SU-DHL-6 (cell line): ENCODE results near the gene ARL4D.

Source experiments
- H2AFZ ChIP-seq: fragments of 200-600 bp; sonication (generic); 2 replicates; pipeline ENCODE4 v1.6.1; 2014; ENCODE audit warnings: low read depth, mild to moderate bottlenecking, moderate library complexity, mixed read lengths, antibody characterized with exemption, low read length; ENCODE audit not compliant: severe bottlenecking
- H3F3A ChIP-seq: fragments of 200-600 bp; shearing (Covaris generic); 2 replicates; pipeline ENCODE4 v1.6.0; 2016; ENCODE audit warnings: antibody characterized with exemption, mild to moderate bottlenecking; ENCODE audit not compliant: insufficient read depth
- H3K27ac ChIP-seq: fragments of 200-600 bp; sonication (generic); 2 replicates; pipeline ENCODE4 v1.5.1; 2016; ENCODE audit warnings: low read depth, mild to moderate bottlenecking, low read length, moderate library complexity, mixed read lengths
- H3K27me3 ChIP-seq: fragments of 200-600 bp; sonication (generic), shearing (Covaris generic); 2 replicates; pipeline ENCODE4 v1.6.0; 2014; ENCODE audit warnings: mild to moderate bottlenecking, low read length
- H3K36me3 ChIP-seq: fragments of 200-600 bp; sonication (generic); 2 replicates; pipeline ENCODE4 v1.6.1; 2014; ENCODE audit warnings: mild to moderate bottlenecking, low read length, mixed read lengths
- H3K4me2 ChIP-seq: fragments of 300-600, 200-600 bp; shearing (Covaris generic), sonication (generic); 2 replicates; pipeline ENCODE4 v1.6.0; 2014; ENCODE audit warnings: low read length, low read depth, mild to moderate bottlenecking; ENCODE audit not compliant: poor library complexity, severe bottlenecking
- H3K4me3 ChIP-seq: fragments of 200-600 bp; sonication (generic); 2 replicates; pipeline ENCODE4 v1.5.1; 2014; ENCODE audit warnings: antibody characterized with exemption, low read length, mild to moderate bottlenecking, mixed read lengths; ENCODE audit not compliant: insufficient read depth, poor library complexity, severe bottlenecking
- H3K79me2 ChIP-seq: fragments of 200-600 bp; sonication (generic); 2 replicates; pipeline ENCODE4 v1.6.1; 2014; ENCODE audit warnings: mild to moderate bottlenecking, low read length, moderate library complexity; ENCODE audit not compliant: insufficient read depth
- H3K9ac ChIP-seq: fragments of 200-600 bp; sonication (generic); 2 replicates; pipeline ENCODE4 v1.7.0; 2014; ENCODE audit warnings: mild to moderate bottlenecking, low read length
- H3K9me2 ChIP-seq: fragments of 200-600 bp; sonication (generic); replicated peaks from 2 replicates; pipeline ENCODE4 v1.6.1; 2014; ENCODE audit warnings: low read length; ENCODE audit not compliant: insufficient read depth
- H3K9me3 ChIP-seq: fragments of 200-600 bp; sonication (generic); 2 replicates; pipeline ENCODE4 v1.6.1; 2014; ENCODE audit warnings: low read length, mixed read lengths; ENCODE audit not compliant: insufficient read depth
- H4K20me1 ChIP-seq: fragments of 200-600 bp; sonication (generic); 2 replicates; pipeline ENCODE4 v1.6.1; 2014; ENCODE audit warnings: low read depth, mild to moderate bottlenecking, antibody characterized with exemption, low read length, moderate library complexity, mixed read lengths
- CTCF ChIP-seq: fragments of 200-600 bp; sonication (generic); IDR thresholded peaks from one replicate; pipeline ENCODE4 v1.5.1; 2017; ENCODE audit warnings: antibody characterized with exemption, mild to moderate bottlenecking, low read length, moderate library complexity; ENCODE audit not compliant: insufficient read depth, poor library complexity, severe bottlenecking
- EZH2phosphoT487 ChIP-seq: fragments of 200-600 bp; sonication (generic), shearing (Covaris generic); conservative IDR thresholded peaks from 2 replicates; pipeline ENCODE4 v1.6.1; 2018; ENCODE audit warnings: mild to moderate bottlenecking, antibody characterized with exemption, low read length, moderate library complexity, mixed read lengths

The ARL4D gene

GRCh38 chr17:43402567-43402966 is 3.8 kb downstream of the ARL4D start:
- Histone ChIP-seq H3K4me3 (no peak overlapping the region), H3K27ac (no peak overlapping the region), H3K9me3 (no peaks in the 10 kb centered on the region), H3K4me2 (no peak overlapping the region), H2AFZ (no peak overlapping the region), H3K9ac (no peak overlapping the region), H3K36me3 (no peaks in the 10 kb centered on the region), H3K79me2 (no peaks in the 10 kb centered on the region), H4K20me1 (no peaks in the 10 kb centered on the region), H3F3A (no peaks in the 10 kb centered on the region), H3K27me3 (no peaks in the 10 kb centered on the region), H3K9me2 (no peaks in the 10 kb centered on the region)
- TF ChIP-seq CTCF (no peak), EZH2phosphoT487 (no peak)

- Histone ChIP-seq H3K79me2 (no peaks in the 10 kb centered on the region), H3K9me3 (no peaks in the 10 kb centered on the region), H3K9ac (no peak overlapping the region), H3K9me2 (no peaks in the 10 kb centered on the region), H3K4me3 (no peak overlapping the region), H2AFZ (no peak overlapping the region), H3F3A (no peaks in the 10 kb centered on the region), H4K20me1 (no peaks in the 10 kb centered on the region), H3K36me3 (no peaks in the 10 kb centered on the region), H3K4me2 (no peak overlapping the region), H3K27ac (no peak overlapping the region), H3K27me3 (no peaks in the 10 kb centered on the region)
- no peak for TF ChIP-seq EZH2phosphoT487
- no peak for TF ChIP-seq CTCF
These were observed 5.1 kb downstream of the ARL4D start for GRCh38 chr17:43403846-43404245.

- Histone ChIP-seq H2AFZ (no peak overlapping the region), H3F3A (no peaks in the 10 kb centered on the region), H3K27ac (no peak overlapping the region), H3K27me3 (no peaks in the 10 kb centered on the region), H3K9ac (no peak overlapping the region), H3K4me3 (no peak overlapping the region), H3K9me3 (no peaks in the 10 kb centered on the region), H3K4me2 (no peak overlapping the region), H3K36me3 (no peaks in the 10 kb centered on the region), H3K9me2 (no peaks in the 10 kb centered on the region), H4K20me1 (no peaks in the 10 kb centered on the region), H3K79me2 (no peaks in the 10 kb centered on the region)
- TF ChIP-seq EZH2phosphoT487 (no peak), CTCF (no peak)
These were observed 7.1 kb downstream of the ARL4D start for GRCh38 chr17:43405861-43406260.
